HepG2 (cell line): ENCODE data around the gene SNRNP27. TPM values are rescaled to one million over a fixed set of nuclear protein-coding genes. Genes with fewer than 3 reads are reported as not detected.
A peak's percentile ranks its signal among the peaks of the same experiment; 100 is the strongest.

Source experiments
- AGO2 ChIP-seq: fragments of 200-400 bp; formaldehyde crosslinking; optimal IDR thresholded peaks from 2 replicates; pipeline ENCODE3; 2017; ENCODE audit warnings: mild to moderate bottlenecking, low read depth, low read length, moderate library complexity
- CEBPB ChIP-seq: IDR thresholded peaks from 2 replicates; pipeline ENCODE4 v1.6.1; 2011; ENCODE audit warnings: low read depth, low read length, improper control_type of control experiment, borderline replicate concordance
- DMAP1 ChIP-seq: IDR thresholded peaks from 2 replicates; pipeline ENCODE4 v1.6.1; 2016
- GMEB1 ChIP-seq: sonication (generic); formaldehyde crosslinking; IDR thresholded peaks from 2 replicates; pipeline ENCODE4 v1.5.1; 2020; ENCODE audit warnings: missing genetic modification reagents, mild to moderate bottlenecking, borderline replicate concordance
- HMGXB4 ChIP-seq, 2 experiments: sonication (generic) in 1 of 2; formaldehyde crosslinking in 1 of 2; IDR thresholded peaks; 2 replicates each; pipeline versions ENCODE4 v1.4.0 to v1.6.1; 2018 to 2020; ENCODE audit warnings: missing genetic modification reagents in 2 of 2, borderline replicate concordance in 1 of 2, low read depth in 1 of 2, mild to moderate bottlenecking in 1 of 2, missing biosample characterization in 1 of 2
- HNRNPL ChIP-seq: fragments of 200-400 bp; formaldehyde crosslinking; IDR thresholded peaks from 2 replicates; pipeline ENCODE4 v1.6.1; 2017; ENCODE audit warnings: mild to moderate bottlenecking, low read depth, low read length
- KDM6A ChIP-seq: IDR thresholded peaks from 2 replicates; pipeline ENCODE4 v1.6.1; 2016; ENCODE audit warnings: low read depth
- MAFK ChIP-seq, 2 experiments: IDR thresholded peaks in 1 of 2; conservative IDR thresholded peaks in 1 of 2; 2 replicates each; pipeline ENCODE4 v1.6.1; 2011; ENCODE audit warnings: improper control_type of control experiment in 2 of 2, low read length in 2 of 2
- MIER2 ChIP-seq: IDR thresholded peaks from 2 replicates; pipeline ENCODE4 v1.6.1; 2016; ENCODE audit warnings: missing biosample characterization, missing genetic modification reagents
- NCOA5 ChIP-seq: sonication (generic); formaldehyde crosslinking; IDR thresholded peaks from 2 replicates; pipeline ENCODE4 v1.4.0; 2020; ENCODE audit warnings: missing genetic modification reagents
- ZBTB42 ChIP-seq: sonication (generic); formaldehyde crosslinking; IDR thresholded peaks from 2 replicates; pipeline ENCODE4 v1.5.0; 2020; ENCODE audit warnings: mild to moderate bottlenecking, missing genetic modification reagents
- ZBTB8A ChIP-seq: sonication (generic); formaldehyde crosslinking; IDR thresholded peaks from 2 replicates; pipeline ENCODE4 v1.4.0; 2020; ENCODE audit warnings: mild to moderate bottlenecking, low read depth, missing genetic modification reagents, borderline replicate concordance
- ZFP36L2 ChIP-seq: sonication (generic); formaldehyde crosslinking; IDR thresholded peaks from 2 replicates; pipeline ENCODE4 v1.4.0; 2020; ENCODE audit warnings: missing genetic modification reagents
- ZNF207 ChIP-seq: fragments of 450-650 bp; IDR thresholded peaks from 2 replicates; pipeline ENCODE4 v1.6.1; 2016; ENCODE audit warnings: antibody characterized with exemption, borderline replicate concordance
- ZNF232 ChIP-seq: sonication (generic); formaldehyde crosslinking; IDR thresholded peaks from 2 replicates; pipeline ENCODE4 v1.4.0; 2020; ENCODE audit warnings: missing genetic modification reagents, borderline replicate concordance
- ZNF235 ChIP-seq: sonication (generic); formaldehyde crosslinking; IDR thresholded peaks from 2 replicates; pipeline ENCODE4 v1.8.1; 2023; ENCODE audit warnings: mild to moderate bottlenecking, missing genetic modification reagents, borderline replicate concordance
- ZNF24 ChIP-seq: fragments of 450-650 bp; IDR thresholded peaks from 2 replicates; pipeline ENCODE4 v1.6.1; 2017; ENCODE audit warnings: antibody characterized with exemption, mild to moderate bottlenecking
- ZNF317 ChIP-seq: sonication (generic); formaldehyde crosslinking; IDR thresholded peaks from 2 replicates; pipeline ENCODE4 v1.5.0; 2020; ENCODE audit warnings: mild to moderate bottlenecking, missing genetic modification reagents
- ZNF460 ChIP-seq: sonication (generic); formaldehyde crosslinking; IDR thresholded peaks from 2 replicates; pipeline ENCODE4 v1.5.1; 2020; ENCODE audit warnings: missing genetic modification reagents, mild to moderate bottlenecking, borderline replicate concordance
- ZNF543 ChIP-seq: sonication (generic); formaldehyde crosslinking; IDR thresholded peaks from 2 replicates; pipeline ENCODE4 v1.4.0; 2020; ENCODE audit warnings: mild to moderate bottlenecking, missing genetic modification reagents
- ZNF563 ChIP-seq: sonication (generic); formaldehyde crosslinking; IDR thresholded peaks from 2 replicates; pipeline ENCODE4 v1.8.0; 2022; ENCODE audit warnings: mild to moderate bottlenecking, moderate library complexity, missing genetic modification reagents
- ZNF574 ChIP-seq: sonication (generic); formaldehyde crosslinking; IDR thresholded peaks from 2 replicates; pipeline ENCODE4 v1.4.0; 2020; ENCODE audit warnings: missing genetic modification reagents
- polyA plus RNA-seq, 8 experiments: library from polyadenylated mRNA; depleted of rRNA in 3 of 8; stranded (reverse) in 7 of 8; unstranded in 1 of 8; fragments of >200 nt; fragmentation: Illumina TruSeq in 4 of 8; extraction: Trizol in 4 of 8; gene quantifications; 2 replicates each; pipeline versions ENCODE4 v1.2.1 to v1.2.3, GENCODE V29; 2011 to 2016; ENCODE audit warnings: low read depth in 4 of 8, missing spikeins in 1 of 8, mixed read lengths in 1 of 8; ENCODE audit not compliant: insufficient read depth in 1 of 8
- total RNA-seq, 5 experiments: library from RNA; depleted of rRNA; stranded (reverse); fragments of >200 nt; fragmentation: Illumina TruSeq; extraction: Trizol; gene quantifications; 2 replicates each; pipeline ENCODE4 v1.2.3, GENCODE V29; 2016; ENCODE audit warnings: low read depth in 1 of 5
- TF ChIP-seq, protein P1 (sequence below): IDR thresholded peaks from 2 replicates; pipeline ENCODE4 v1.6.1; 2016

SNRNP27 gene
- total and polyA plus RNA-seq, 2 of the 13 experiments (the other 11 are each of a cell fraction or from before 2014, with no cell fraction given), result 49.8 to 54.6 TPM

- TF ChIP-seq HMGXB4 (CRISPR knock-in tag; IDR thresholded peaks at IDR 0.05; ENCODE audit: borderline replicate concordance in 1 of 2, low read depth in 1 of 2), result peak; percentile 55 to 91; a peak in 3 of 4 replicates
- peak; percentile 82 for TF ChIP-seq ZNF574 (CRISPR knock-in tag)
- TF ChIP-seq ZNF460 (CRISPR knock-in tag), result no peak; the same call in 1 of the 2 replicates
- peak; percentile 91 for TF ChIP-seq ZNF317
- peak; percentile 92 for TF ChIP-seq ZNF232 (CRISPR knock-in tag)
- no peak for TF ChIP-seq KDM6A (CRISPR knock-in tag)
- 0 out of 2 replicates have a peak, but pooled peaks have one; percentile 53 for TF ChIP-seq ZFP36L2 (CRISPR knock-in tag)
- peak; percentile 93 for TF ChIP-seq ZNF543 (CRISPR knock-in tag)
- no peak for TF ChIP-seq MAFK (conservative IDR thresholded peaks at IDR 0.05 in 1 of 2, IDR thresholded peaks at IDR 0.05 in 1 of 2; ENCODE audit: low read length in 2 of 2)
- TF ChIP-seq CEBPB, result peak; percentile 88
- 0 out of 2 replicates have a peak, but pooled peaks have one; percentile 44 for TF ChIP-seq ZNF24
- no peak; the same call in 1 of the 2 replicates for TF ChIP-seq ZBTB42 (CRISPR knock-in tag)
- TF ChIP-seq ZBTB8A (CRISPR knock-in tag), result peak; percentile 88
- no peak for TF ChIP-seq MIER2
- TF ChIP-seq ZNF563, result peak; percentile 86; the same call in 1 of the 2 replicates
- TF ChIP-seq ZNF235 (CRISPR knock-in tag), result no peak
- no peak for TF ChIP-seq ZNF207
- TF ChIP-seq, protein P1, sequence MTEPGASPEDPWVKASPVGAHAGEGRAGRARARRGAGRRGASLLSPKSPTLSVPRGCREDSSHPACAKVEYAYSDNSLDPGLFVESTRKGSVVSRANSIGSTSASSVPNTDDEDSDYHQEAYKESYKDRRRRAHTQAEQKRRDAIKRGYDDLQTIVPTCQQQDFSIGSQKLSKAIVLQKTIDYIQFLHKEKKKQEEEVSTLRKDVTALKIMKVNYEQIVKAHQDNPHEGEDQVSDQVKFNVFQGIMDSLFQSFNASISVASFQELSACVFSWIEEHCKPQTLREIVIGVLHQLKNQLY (CRISPR knock-in tag), result no peak; the same call in 1 of the 2 replicates
- TF ChIP-seq DMAP1, result peak; percentile 99
- peak; percentile 90 for TF ChIP-seq HNRNPL
- TF ChIP-seq NCOA5, result no peak
- peak; percentile 60; the same call in 1 of the 2 replicates for TF ChIP-seq GMEB1
- TF ChIP-seq AGO2, result peak; percentile 99
Measured at GRCh38 chr2:69914164-69914949, 20.6 kb downstream of the SNRNP27 start (continued).
